Endothelial cell of umbilical vein (primary cell): ENCODE results near the gene NTSR1. TPM values are rescaled to one million over a fixed set of nuclear protein-coding genes. Genes with fewer than 3 reads are reported as not detected.

Source experiments
- Bru-seq: library from RNA; stranded (reverse); fragments of 400-500 nt; gene quantifications from one replicate; lab custom pipeline; 2021; lab: Mats Ljungman, UMichigan
- BruChase-seq, 2 experiments: library from RNA; stranded (reverse); fragments of 400-500 nt; gene quantifications; one replicate each; lab custom pipeline; 2021; lab: Mats Ljungman, UMichigan
- BruUV-seq: library from RNA; stranded (reverse); fragments of 400-500 nt; replicated peaks from 2 replicates; lab custom pipeline; 2021; lab: Mats Ljungman, UMichigan
- CTCF ChIA-PET: fragments of 300-600, 350-600 bp; sonication (Branson Sonifier 250); formaldehyde crosslinking; loops from one replicate; lab custom pipeline; 2021; ENCODE audit warnings: antibody characterized with exemption, inconsistent platforms; lab: Charles Lee
- POLR2A ChIA-PET: fragments of 300-600, 350-600 bp; sonication (Branson Sonifier 250); formaldehyde crosslinking; loops from one replicate; lab custom pipeline; 2021; ENCODE audit warnings: antibody characterized with exemption, inconsistent platforms; lab: Charles Lee
- DNase-seq: peaks from one replicate; pipeline ENCODE4 v3.0.0-alpha.2; 2011; ENCODE audit warnings: low read depth, low spot score
- FAIRE-seq: peaks from 2 replicates; lab custom pipeline; 2011; peaks lifted over from hg19 to GRCh38; lab: Jason Lieb, UNC
- H2AFZ ChIP-seq: 2 replicates; pipeline ENCODE4 v1.6.0; 2012; ENCODE audit warnings: low read depth, low read length, control low read depth, inconsistent platforms
- H3K27ac ChIP-seq: 2 replicates; pipeline ENCODE4 v1.5.1; 2011; ENCODE audit warnings: low read depth, mild to moderate bottlenecking, control low read depth, low read length, moderate library complexity; ENCODE audit not compliant: insufficient read depth
- H3K27me3 ChIP-seq, 2 experiments: 2 replicates each; pipeline versions ENCODE4 v1.6.0 to v1.6.1; 2011; ENCODE audit warnings: low read length in 2 of 2, mixed read lengths in 1 of 2; ENCODE audit not compliant: control insufficient read depth in 2 of 2, insufficient read depth in 2 of 2
- H3K36me3 ChIP-seq, 2 experiments: 2 replicates in 1 of 2; 3 replicates in 1 of 2; pipeline ENCODE4 v1.5.1; 2011; ENCODE audit warnings: low read length in 2 of 2, mild to moderate bottlenecking in 1 of 2, moderate library complexity in 1 of 2; ENCODE audit not compliant: control insufficient read depth in 2 of 2, insufficient read depth in 2 of 2; ENCODE audit errors: extremely low read depth in 1 of 2
- H3K4me1 ChIP-seq: 3 replicates; pipeline ENCODE4 v1.5.1; 2011; ENCODE audit warnings: mild to moderate bottlenecking, low read length; ENCODE audit not compliant: control insufficient read depth, insufficient read depth; ENCODE audit errors: extremely low read depth
- H3K4me2 ChIP-seq: 2 replicates; pipeline ENCODE4 v1.6.1; 2011; ENCODE audit warnings: low read length, control low read depth, mixed read lengths; ENCODE audit not compliant: insufficient read depth
- H3K4me3 ChIP-seq, 3 experiments: fragments of 200-600 bp in 1 of 3; sonication (generic), shearing (Covaris generic) in 1 of 3; replicated peaks in 1 of 3; 2 replicates each; pipeline ENCODE4 v1.5.1; 2011 to 2016; ENCODE audit warnings: control low read depth in 3 of 3, low read length in 3 of 3, mild to moderate bottlenecking in 2 of 3, inconsistent platforms in 1 of 3, low read depth in 1 of 3, moderate library complexity in 1 of 3; ENCODE audit not compliant: insufficient read depth in 1 of 3
- H3K79me2 ChIP-seq: 2 replicates; pipeline ENCODE4 v1.6.0; 2012; ENCODE audit warnings: low read length, inconsistent platforms; ENCODE audit not compliant: control insufficient read depth, insufficient read depth
- H3K9ac ChIP-seq: replicated peaks from 2 replicates; pipeline ENCODE3; 2011; ENCODE audit warnings: low read length, control low read depth; ENCODE audit not compliant: insufficient read depth; ENCODE audit errors: extremely low read depth
- H3K9me1 ChIP-seq: replicated peaks from 3 replicates; pipeline ENCODE4 v1.6.0; 2011; ENCODE audit warnings: mild to moderate bottlenecking, low read length; ENCODE audit not compliant: control insufficient read depth, insufficient read depth; ENCODE audit errors: extremely low read depth
- H3K9me3 ChIP-seq: replicated peaks from 2 replicates; pipeline ENCODE4 v1.5.1; 2012; ENCODE audit warnings: low read length, inconsistent platforms; ENCODE audit not compliant: control insufficient read depth, insufficient read depth
- H4K20me1 ChIP-seq: replicated peaks from 2 replicates; pipeline ENCODE3; 2011; ENCODE audit warnings: mild to moderate bottlenecking, low read length; ENCODE audit not compliant: control insufficient read depth, insufficient read depth; ENCODE audit errors: extremely low read depth
- EZH2 ChIP-seq: IDR thresholded peaks from 2 replicates; pipeline ENCODE4 v1.6.1; 2012; ENCODE audit warnings: borderline replicate concordance, low read depth, mild to moderate bottlenecking, moderate library complexity, low read length, inconsistent platforms; ENCODE audit not compliant: severe bottlenecking
- JUN ChIP-seq: IDR thresholded peaks from 2 replicates; pipeline ENCODE4 v1.6.1; 2011; ENCODE audit warnings: borderline replicate concordance, low read depth; ENCODE audit not compliant: insufficient read length, insufficient read depth
- MYC ChIP-seq: IDR thresholded peaks from one replicate; pipeline ENCODE4 v1.6.1; 2011; ENCODE audit warnings: mild to moderate bottlenecking, low read depth, low read length
- POLR2A ChIP-seq: IDR thresholded peaks from 2 replicates; pipeline ENCODE4 v1.6.1; 2012; ENCODE audit warnings: low read depth, mild to moderate bottlenecking, control low read depth, low read length
- dilution Hi-C: fragments of 300-500 bp; cut with MboI; formaldehyde crosslinking; loops from one replicate; pipeline ENCODE4 v1.15.0; 2019; ENCODE audit warnings: low sequenced_read_pairs; ENCODE audit not compliant: extremely low pct_ligation_motif_present
- intact Hi-C: fragments of 100-400 bp; cut with micrococcal nuclease; formaldehyde crosslinking; loops from one replicate; pipeline ENCODE4 v1.10.0; 2022
- long read RNA-seq: library from polyadenylated mRNA; stranded (forward); transcript quantifications from one replicate; pipeline ENCODE4 v2.0.0, GENCODE V29; 2021
- polyA minus RNA-seq, 3 experiments: library from RNA; depleted of rRNA, polyadenylated mRNA; stranded (reverse); fragments of >200 nt; gene quantifications; 1 replicate in 1 of 3; 2 replicates in 2 of 3; pipeline ENCODE4 v1.2.3, GENCODE V29; 2011
- polyA plus RNA-seq, 4 experiments: library from polyadenylated mRNA; depleted of rRNA in 3 of 4; stranded (reverse) in 3 of 4; unstranded in 1 of 4; fragments of >200 nt; gene quantifications; 2 replicates each; pipeline versions ENCODE4 v1.2.1 to v1.2.3, GENCODE V29; 2011 to 2012; ENCODE audit warnings: missing spikeins in 1 of 4
- total RNA-seq: library from RNA; stranded (reverse); gene quantifications from 2 replicates; pipeline ENCODE4 v1.2.3, GENCODE V29; 2021

Gene NTSR1
- total RNA-seq = 0.30 and 2.1 TPM in 2 replicates
- 0.11 and 0.14 TPM in 2 replicates for polyA plus RNA-seq
- 0.14 and 0.21 TPM in 2 replicates for polyA plus RNA-seq (2011; cell fraction: cytosol; rRNA removed)
- 0.15 and 0.20 TPM in 2 replicates for polyA plus RNA-seq (2011; cell fraction: nucleus; rRNA removed)
- 0.82 and 2.2 TPM in 2 replicates for polyA plus RNA-seq (2012)
- not detected in 2 replicates for polyA minus RNA-seq
- polyA minus RNA-seq (2011; cell fraction: cytosol; rRNA and poly(A)+ RNA removed) = not detected
- polyA minus RNA-seq (2011; cell fraction: nucleus; rRNA and poly(A)+ RNA removed) = 0.10 TPM in 1 of 2 replicates, not detected in the other
- percentile 23 among the genes with signal in this experiment for Bru-seq, nascent RNA
- BruChase-seq, experiment 1, labeled RNA remaining after a 6-hour chase = percentile 24 among the genes with signal in this experiment
- BruChase-seq, experiment 2, labeled RNA remaining after a 2-hour chase = percentile 20 among the genes with signal in this experiment
- long read RNA-seq, full-length matches to known transcripts = 1 of 2 reads
- long read RNA-seq, partial matches to known transcripts = 0 of 2 reads
- long read RNA-seq, other reads (novel, unspliced or antisense) = 1 of 2 reads

- Histone ChIP-seq H3K9me3 (no peaks in the 10 kb centered on the region), H3K79me2 (no peaks in the 10 kb centered on the region), H2AFZ (no peak within 1 kb of the TSS), H3K27ac (no peak within 1 kb of the TSS), H3K9me1 (no peaks in the 10 kb centered on the region), H3K4me3 (no peak within 1 kb of the TSS), H4K20me1 (no peaks in the 10 kb centered on the region), H3K4me1 (peaks cover 15% of the 10 kb centered on the region), H3K4me2 (no peak within 1 kb of the TSS), H3K9ac (no peak within 1 kb of the TSS), H3K27me3 (peaks cover 4 to 24% of the 10 kb centered on the region in 2 experiments), H3K36me3 (no peaks in the 10 kb centered on the region)
- intact Hi-C loops (no loop called here), dilution Hi-C loops (no loop called here)
- DNase-seq (no peak), FAIRE-seq (no peak)
- BruUV-seq = no TSS peak
- CTCF ChIA-PET = interaction anchor here (1.0 to 4.6 kb wide), 13 partner anchors 10 to 99 kb away, joined by 3 to 20 read pairs (median 7); no protein-coding TSS in a partner anchor
- no peak for TF ChIP-seq POLR2A
- peak; percentile 63 for TF ChIP-seq EZH2
- TF ChIP-seq MYC = no peak
- TF ChIP-seq JUN = no peak
- POLR2A ChIA-PET = no interaction called here
Observed at GRCh38 chr20:62708591-62709536, at the start of gene NTSR1. Gene NTSR1 (plus strand): TSS chr20:62708836. CDS start chr20:62709208, 372 bp downstream.
